HepG2 (cell line): ENCODE measurements around the gene TMEM117. TPM values are rescaled to one million over a fixed set of nuclear protein-coding genes. Genes with fewer than 3 reads are reported as not detected.
A peak's percentile ranks its signal among the peaks of the same experiment; 100 is the strongest.

Source experiments
- ATAC-seq: fragments of 200-7000 bp; cut with Tn5 transposase; 3 replicates; pipeline ENCODE4 v1.9.1; 2020; ENCODE audit warnings: mild to moderate bottlenecking, moderate library complexity
- BruUV-seq: library from RNA; stranded (reverse); fragments of 400-500 nt; replicated peaks from 2 replicates; lab custom pipeline; 2021; lab: Mats Ljungman, UMichigan
- CTCF ChIA-PET: fragments of 300-600 bp; formaldehyde crosslinking; extraction: SDS; loops from one replicate; lab custom pipeline; 2021; ENCODE audit warnings: low total read pairs, inconsistent platforms, low intra/inter-chr PET ratio; lab: Yijun Ruan, JAX
- POLR2A ChIA-PET: fragments of 350-600 bp; sonication (Branson Sonifier 250); formaldehyde crosslinking; loops from one replicate; lab custom pipeline; 2020; ENCODE audit warnings: antibody characterized with exemption, inconsistent platforms; lab: Yijun Ruan, JAX
- DNase-seq: peaks from one replicate; pipeline ENCODE4 v3.0.0-alpha.2; 2015; ENCODE audit warnings: low spot score
- FAIRE-seq: peaks from 3 replicates; lab custom pipeline; 2011; peaks lifted over from hg19 to GRCh38; lab: Jason Lieb, UNC
- H2AFZ ChIP-seq: one replicate; pipeline ENCODE4 v1.6.1; 2011; ENCODE audit warnings: low read length, inconsistent platforms
- H3K27ac ChIP-seq: fragments of 300-600 bp; 3 replicates; pipeline ENCODE4 v1.8.0; 2011; ENCODE audit warnings: mixed run types, mild to moderate bottlenecking, mixed read lengths, low read length, inconsistent platforms; ENCODE audit not compliant: insufficient read depth; ENCODE audit errors: extremely low read length
- H3K27me3 ChIP-seq, 2 experiments: fragments of 200-600 bp in 1 of 2; 2 replicates in 1 of 2; 3 replicates in 1 of 2; pipeline versions ENCODE4 v1.6.0 to v1.8.0; 2011; ENCODE audit warnings: low read length in 2 of 2, mild to moderate bottlenecking in 2 of 2, moderate library complexity in 2 of 2, inconsistent platforms in 1 of 2; ENCODE audit not compliant: insufficient read depth in 2 of 2, control insufficient read depth in 1 of 2
- H3K36me3 ChIP-seq, 2 experiments: fragments of 200-600 bp in 1 of 2; replicated peaks in 1 of 2; 2 replicates in 1 of 2; 3 replicates in 1 of 2; pipeline versions ENCODE4 v1.5.1 to v1.8.0; 2011; ENCODE audit warnings: low read length in 2 of 2, inconsistent platforms in 1 of 2; ENCODE audit not compliant: insufficient read depth in 2 of 2, control insufficient read depth in 1 of 2
- H3K4me1 ChIP-seq: 2 replicates; pipeline ENCODE4 v1.5.1; 2012; ENCODE audit warnings: low read length, inconsistent platforms; ENCODE audit not compliant: insufficient read depth
- H3K4me2 ChIP-seq: 2 replicates; pipeline ENCODE4 v1.6.0; 2011; ENCODE audit warnings: low read depth, low read length, inconsistent platforms
- H3K4me3 ChIP-seq, 3 experiments: fragments of 200-600 bp in 1 of 3; sonication (generic), shearing (Covaris generic) in 1 of 3; replicated peaks in 1 of 3; 2 replicates each; pipeline ENCODE4 v1.5.1; 2011 to 2016; ENCODE audit warnings: low read length in 3 of 3, inconsistent platforms in 2 of 3, low read depth in 2 of 3, mild to moderate bottlenecking in 2 of 3, control low read depth in 1 of 3, mixed read lengths in 1 of 3; ENCODE audit not compliant: insufficient read depth in 1 of 3
- H3K79me2 ChIP-seq: one replicate; pipeline ENCODE4 v1.6.1; 2011; ENCODE audit warnings: low read length, inconsistent platforms; ENCODE audit not compliant: insufficient read depth
- H3K9ac ChIP-seq: 2 replicates; pipeline ENCODE4 v1.6.0; 2011; ENCODE audit warnings: mild to moderate bottlenecking, low read depth, low read length, inconsistent platforms; ENCODE audit not compliant: insufficient read depth
- H3K9me3 ChIP-seq: 2 replicates; pipeline ENCODE4 v1.5.1; 2012; ENCODE audit warnings: mild to moderate bottlenecking, low read length
- H4K20me1 ChIP-seq: 2 replicates; pipeline ENCODE4 v1.6.0; 2011; ENCODE audit warnings: inconsistent platforms, mild to moderate bottlenecking, low read length, moderate library complexity; ENCODE audit not compliant: insufficient read depth
- MIXL1 ChIP-seq: IDR thresholded peaks from 2 replicates; pipeline ENCODE4 v1.6.1; 2016
- NFYB ChIP-seq: sonication (generic); formaldehyde crosslinking; IDR thresholded peaks from 2 replicates; pipeline ENCODE4 v1.4.0; 2020; ENCODE audit warnings: missing genetic modification reagents
- NR2F2 ChIP-seq: IDR thresholded peaks from 2 replicates; pipeline ENCODE4 v1.6.1; 2012; ENCODE audit warnings: low read depth, inconsistent platforms, borderline replicate concordance
- RAD21 ChIP-seq: fragments of 450-650 bp; formaldehyde crosslinking; IDR thresholded peaks from 2 replicates; pipeline ENCODE4 v1.5.0; 2020; ENCODE audit warnings: mild to moderate bottlenecking
- SMC3 ChIP-seq: IDR thresholded peaks from 2 replicates; pipeline ENCODE4 v1.6.1; 2011; ENCODE audit warnings: low read length, improper control_type of control experiment
- STAG1 ChIP-seq: sonication (generic); formaldehyde crosslinking; IDR thresholded peaks from 2 replicates; pipeline ENCODE4 v1.4.0; 2020; ENCODE audit warnings: missing genetic modification reagents
- YEATS4 ChIP-seq: sonication (generic); formaldehyde crosslinking; IDR thresholded peaks from 2 replicates; pipeline ENCODE4 v1.4.0; 2020; ENCODE audit warnings: missing genetic modification reagents, borderline replicate concordance
- ZNF468 ChIP-seq: sonication (generic); formaldehyde crosslinking; IDR thresholded peaks from 2 replicates; pipeline ENCODE4 v1.8.0; 2022; ENCODE audit warnings: mild to moderate bottlenecking, moderate library complexity, missing genetic modification reagents
- ZNF709 ChIP-seq: sonication (generic); formaldehyde crosslinking; IDR thresholded peaks from 2 replicates; pipeline ENCODE4 v1.5.0; 2020; ENCODE audit warnings: mild to moderate bottlenecking, missing genetic modification reagents
- WGBS: methylation state at CpG from one replicate; pipeline ENCODE4 v1.1.6; 2017; ENCODE audit warnings: low lambda C conversion rate; 5-methylcytosine and 5-hydroxymethylcytosine counted together
- in situ Hi-C: cut with HindIII; loops from 2 replicates; pipeline ENCODE4 v1.10.0; 2017; ENCODE audit warnings: low pct_unique_long_range_greater_than_20kb; ENCODE audit not compliant: extremely low pct_ligation_motif_present
- intact Hi-C: fragments of 100-400 bp; cut with micrococcal nuclease; formaldehyde crosslinking; loops from one replicate; pipeline ENCODE4 v1.10.0; 2022; ENCODE audit not compliant: unreplicated experiment
- polyA plus RNA-seq, 8 experiments: library from polyadenylated mRNA; depleted of rRNA in 3 of 8; stranded (reverse) in 7 of 8; unstranded in 1 of 8; fragments of >200 nt; fragmentation: Illumina TruSeq in 4 of 8; extraction: Trizol in 4 of 8; gene quantifications; 2 replicates each; pipeline versions ENCODE4 v1.2.1 to v1.2.3, GENCODE V29; 2011 to 2016; ENCODE audit warnings: low read depth in 4 of 8, missing spikeins in 1 of 8, mixed read lengths in 1 of 8; ENCODE audit not compliant: insufficient read depth in 1 of 8
- total RNA-seq, 5 experiments: library from RNA; depleted of rRNA; stranded (reverse); fragments of >200 nt; fragmentation: Illumina TruSeq; extraction: Trizol; gene quantifications; 2 replicates each; pipeline ENCODE4 v1.2.3, GENCODE V29; 2016; ENCODE audit warnings: low read depth in 1 of 5
- TF ChIP-seq, protein P1 (sequence below): sonication (generic); formaldehyde crosslinking; IDR thresholded peaks from 2 replicates; pipeline ENCODE4 v1.4.0; 2020; ENCODE audit warnings: missing genetic modification reagents
- TF ChIP-seq, protein P2 (sequence below): sonication (generic); formaldehyde crosslinking; IDR thresholded peaks from 2 replicates; pipeline ENCODE4 v1.5.0; 2020; ENCODE audit warnings: mild to moderate bottlenecking, missing genetic modification reagents, moderate library complexity

Gene TMEM117
- total and polyA plus RNA-seq, 2 of the 13 experiments (the other 11 are each of a cell fraction or from before 2014, with no cell fraction given), result 2.8 to 8.5 TPM

DNA sequence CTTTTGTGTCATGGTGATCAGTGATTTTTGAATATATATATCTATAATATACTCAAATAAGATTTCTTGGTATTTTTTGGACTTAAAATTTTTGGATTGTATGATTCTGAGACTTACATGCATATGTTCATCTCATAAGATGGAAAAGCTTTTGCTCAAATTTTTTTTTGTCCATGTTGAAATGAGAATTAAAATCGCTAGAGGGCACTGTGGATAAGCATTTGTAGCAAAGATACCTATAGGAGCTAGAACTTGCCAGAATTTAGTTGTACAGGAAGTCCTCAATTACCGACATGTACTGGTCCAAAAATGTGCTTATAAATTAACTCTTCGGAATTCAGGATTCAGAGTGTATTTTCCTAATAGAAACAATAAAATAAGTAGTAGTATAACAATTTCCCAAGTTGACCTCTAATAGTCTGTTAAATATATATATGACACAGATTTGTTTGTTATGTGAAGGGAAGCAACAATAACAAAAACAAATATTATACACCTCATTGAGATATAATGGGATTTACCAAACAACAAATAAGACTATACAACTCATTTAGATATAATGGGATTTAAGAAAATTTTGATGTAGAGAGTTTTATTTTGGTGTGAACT, 179.6 kb downstream of the TMEM117 start:
- H3K36me3 ChIP-seq, result no peaks in the 10 kb centered on the region
- no peaks in the 10 kb centered on the region for H3K9me3 ChIP-seq
- H3K4me1 ChIP-seq, result no peaks in the 10 kb centered on the region
- peak; percentile 72 for FAIRE-seq
- no peaks in the 10 kb centered on the region for H3K27me3 ChIP-seq
- in situ Hi-C loops (loop anchor here (25.0 kb wide), 1 partner anchor 922 kb away; no protein-coding TSS in a partner anchor), intact Hi-C loops (loop anchor here (1.0 to 5.0 kb wide), 6 partner anchors 58 to 932 kb away; no protein-coding TSS in a partner anchor)
- H3K4me3 ChIP-seq, result no peak overlapping the region
- no peak overlapping the region for H3K9ac ChIP-seq
- ATAC-seq, result peak; percentile 44; the same call in 2 of the 3 replicates
- 9% methylated on average over 3 of the region's 3 CpGs for WGBS
- POLR2A ChIA-PET, result no interaction called here
- CTCF ChIA-PET, result interaction anchor here (1.1 to 1.3 kb wide), 2 partner anchors 58 to 915 kb away, joined by 3 to 4 read pairs; no protein-coding TSS in a partner anchor
- no peaks in the 10 kb centered on the region for H3K79me2 ChIP-seq
- peak; percentile 43 for DNase-seq
- no TSS peak for BruUV-seq
- H3K4me2 ChIP-seq, result no peak overlapping the region
- H3K27ac ChIP-seq, result no peak overlapping the region
- TF ChIP-seq, protein P1, sequence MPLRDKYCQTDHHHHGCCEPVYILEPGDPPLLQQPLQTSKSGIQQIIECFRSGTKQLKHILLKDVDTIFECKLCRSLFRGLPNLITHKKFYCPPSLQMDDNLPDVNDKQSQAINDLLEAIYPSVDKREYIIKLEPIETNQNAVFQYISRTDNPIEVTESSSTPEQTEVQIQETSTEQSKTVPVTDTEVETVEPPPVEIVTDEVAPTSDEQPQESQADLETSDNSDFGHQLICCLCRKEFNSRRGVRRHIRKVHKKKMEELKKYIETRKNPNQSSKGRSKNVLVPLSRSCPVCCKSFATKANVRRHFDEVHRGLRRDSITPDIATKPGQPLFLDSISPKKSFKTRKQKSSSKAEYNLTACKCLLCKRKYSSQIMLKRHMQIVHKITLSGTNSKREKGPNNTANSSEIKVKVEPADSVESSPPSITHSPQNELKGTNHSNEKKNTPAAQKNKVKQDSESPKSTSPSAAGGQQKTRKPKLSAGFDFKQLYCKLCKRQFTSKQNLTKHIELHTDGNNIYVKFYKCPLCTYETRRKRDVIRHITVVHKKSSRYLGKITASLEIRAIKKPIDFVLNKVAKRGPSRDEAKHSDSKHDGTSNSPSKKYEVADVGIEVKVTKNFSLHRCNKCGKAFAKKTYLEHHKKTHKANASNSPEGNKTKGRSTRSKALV (CRISPR knock-in tag), result no peak
- TF ChIP-seq, protein P2, sequence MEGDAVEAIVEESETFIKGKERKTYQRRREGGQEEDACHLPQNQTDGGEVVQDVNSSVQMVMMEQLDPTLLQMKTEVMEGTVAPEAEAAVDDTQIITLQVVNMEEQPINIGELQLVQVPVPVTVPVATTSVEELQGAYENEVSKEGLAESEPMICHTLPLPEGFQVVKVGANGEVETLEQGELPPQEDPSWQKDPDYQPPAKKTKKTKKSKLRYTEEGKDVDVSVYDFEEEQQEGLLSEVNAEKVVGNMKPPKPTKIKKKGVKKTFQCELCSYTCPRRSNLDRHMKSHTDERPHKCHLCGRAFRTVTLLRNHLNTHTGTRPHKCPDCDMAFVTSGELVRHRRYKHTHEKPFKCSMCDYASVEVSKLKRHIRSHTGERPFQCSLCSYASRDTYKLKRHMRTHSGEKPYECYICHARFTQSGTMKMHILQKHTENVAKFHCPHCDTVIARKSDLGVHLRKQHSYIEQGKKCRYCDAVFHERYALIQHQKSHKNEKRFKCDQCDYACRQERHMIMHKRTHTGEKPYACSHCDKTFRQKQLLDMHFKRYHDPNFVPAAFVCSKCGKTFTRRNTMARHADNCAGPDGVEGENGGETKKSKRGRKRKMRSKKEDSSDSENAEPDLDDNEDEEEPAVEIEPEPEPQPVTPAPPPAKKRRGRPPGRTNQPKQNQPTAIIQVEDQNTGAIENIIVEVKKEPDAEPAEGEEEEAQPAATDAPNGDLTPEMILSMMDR (CRISPR knock-in tag), result peak; percentile 62
- TF ChIP-seq NR2F2, result no peak
- TF ChIP-seq MIXL1, result 0 out of 2 replicates have a peak, but pooled peaks have one; percentile 36
- no peak for TF ChIP-seq YEATS4 (CRISPR knock-in tag)
- no peak for TF ChIP-seq ZNF709 (CRISPR knock-in tag)
- TF ChIP-seq RAD21 (CRISPR knock-in tag), result 0 out of 2 replicates have a peak, but pooled peaks have one; percentile 25
- peak; percentile 74 for TF ChIP-seq STAG1 (CRISPR knock-in tag)
- peak; percentile 34; the same call in 1 of the 2 replicates for TF ChIP-seq SMC3
- no peak for TF ChIP-seq ZNF468 (CRISPR knock-in tag)
- no peak for TF ChIP-seq NFYB (CRISPR knock-in tag)
- no peak overlapping the region for H2AFZ ChIP-seq
- no peaks in the 10 kb centered on the region for H4K20me1 ChIP-seq
